SHP77 treated with DMSO at 0.1 percent for 48 hours (cell line): Measurements from ENCODE around the gene ADARB1.

ENCODE experiments used
- DNase-seq: peaks from one replicate; lab custom pipeline; 2025; lab: John Stamatoyannopoulos, UW

The ADARB1 gene

GRCh38 chr21:45039317-45040156 is 34.8 kb upstream of the ADARB1 start:
- no peak for DNase-seq

- DNase-seq, result no peak
Measured at GRCh38 chr21:45040157-45040711, 34.1 kb upstream of the ADARB1 start.

- DNase-seq, result no peak
Measured at GRCh38 chr21:45040739-45041138, 33.6 kb upstream of the ADARB1 start.

GRCh38 chr21:45041351-45041805 is 33.0 kb upstream of the ADARB1 start:
- no peak for DNase-seq

- no peak for DNase-seq
Measured at GRCh38 chr21:45041984-45042663, 32.3 kb upstream of the ADARB1 start.

- DNase-seq, result no peak
Measured at GRCh38 chr21:45042664-45043161, 31.7 kb upstream of the ADARB1 start.

- DNase-seq, result no peak
Measured at GRCh38 chr21:45043541-45044020, 30.8 kb upstream of the ADARB1 start.

- no peak for DNase-seq
Measured at GRCh38 chr21:45045481-45045880, 28.9 kb upstream of the ADARB1 start.

GRCh38 chr21:45047257-45047656 is 27.1 kb upstream of the ADARB1 start:
- no peak for DNase-seq

- DNase-seq, result no peak
Measured at GRCh38 chr21:45048026-45048698, 26.2 kb upstream of the ADARB1 start.

GRCh38 chr21:45048968-45049367 is 25.4 kb upstream of the ADARB1 start:
- DNase-seq, result no peak

GRCh38 chr21:45049714-45050344 is 24.6 kb upstream of the ADARB1 start:
- no peak for DNase-seq

- DNase-seq, result no peak
Measured at GRCh38 chr21:45050345-45050796, 24.0 kb upstream of the ADARB1 start.

- no peak for DNase-seq
Measured at GRCh38 chr21:45050797-45051489, 23.4 kb upstream of the ADARB1 start.

GRCh38 chr21:45051580-45052434 is 22.6 kb upstream of the ADARB1 start:
- DNase-seq, result no peak

GRCh38 chr21:45052960-45053359 is 21.4 kb upstream of the ADARB1 start:
- DNase-seq, result no peak

- DNase-seq, result no peak
Measured at GRCh38 chr21:45053561-45054226, 20.7 kb upstream of the ADARB1 start.

GRCh38 chr21:45054227-45054926 is 20.0 kb upstream of the ADARB1 start:
- DNase-seq, result no peak
